H1 (cell line): ENCODE measurements around the gene CELF3. TPM values are rescaled to one million over a fixed set of nuclear protein-coding genes. Genes with fewer than 3 reads are reported as not detected.
"Not testable (repeated sequence)": the region's sequence is repeated elsewhere in the genome, so short reads cannot be mapped to it uniquely, and the experiment has no call there.

Source experiments
- CTCF ChIA-PET: fragments of 300-600 bp; sonication (Branson Sonifier 250); formaldehyde crosslinking; loops from one replicate; lab custom pipeline; 2021; ENCODE audit not compliant: partially characterized antibody; lab: Charles Lee
- POLR2A ChIA-PET: fragments of 300-600 bp; sonication (Branson Sonifier 250); formaldehyde crosslinking; loops from one replicate; lab custom pipeline; 2021; ENCODE audit warnings: inconsistent platforms; ENCODE audit not compliant: partially characterized antibody; lab: Charles Lee
- DNase-seq, 2 experiments: peaks; one replicate each; pipeline versions ENCODE4 v3.0.0 to v3.0.0-alpha.2; 2010 to 2022; ENCODE audit warnings: low spot score in 2 of 2, low read depth in 1 of 2, mixed read lengths in 1 of 2
- FAIRE-seq: peaks from 2 replicates; lab custom pipeline; 2011; peaks lifted over from hg19 to GRCh38; lab: Jason Lieb, UNC
- H2AFZ ChIP-seq: 2 replicates; pipeline ENCODE4 v1.8.1; 2012; ENCODE audit warnings: low read length, inconsistent platforms
- H2AK5ac ChIP-seq: 2 replicates; pipeline ENCODE4 v1.6.1; 2013; ENCODE audit warnings: low read depth, low read length
- H2BK120ac ChIP-seq: replicated peaks from 2 replicates; pipeline ENCODE3; 2013; ENCODE audit warnings: low read depth, low read length, inconsistent platforms
- H2BK12ac ChIP-seq: 2 replicates; pipeline ENCODE4 v1.6.1; 2013; ENCODE audit warnings: low read depth, low read length
- H2BK15ac ChIP-seq: 2 replicates; pipeline ENCODE4 v1.6.1; 2013; ENCODE audit warnings: low read length
- H2BK20ac ChIP-seq: 2 replicates; pipeline ENCODE4 v1.6.1; 2013; ENCODE audit warnings: low read length
- H2BK5ac ChIP-seq: 2 replicates; pipeline ENCODE4 v1.6.1; 2013; ENCODE audit warnings: low read depth, low read length
- H3K14ac ChIP-seq: 2 replicates; pipeline ENCODE4 v1.6.1; 2013; ENCODE audit warnings: inconsistent platforms; ENCODE audit not compliant: insufficient read length
- H3K18ac ChIP-seq: 2 replicates; pipeline ENCODE4 v1.6.1; 2013; ENCODE audit warnings: low read length; ENCODE audit errors: extremely low read depth
- H3K23ac ChIP-seq: 2 replicates; pipeline ENCODE4 v1.6.1; 2013; ENCODE audit warnings: inconsistent platforms; ENCODE audit not compliant: insufficient read length
- H3K23me2 ChIP-seq: 2 replicates; pipeline ENCODE4 v1.6.1; 2013; ENCODE audit warnings: low read depth, low read length
- H3K27ac ChIP-seq: 2 replicates; pipeline ENCODE4 v1.6.1; 2011; ENCODE audit warnings: low read depth, low read length, inconsistent platforms
- H3K27me3 ChIP-seq, 4 experiments: replicated peaks in 1 of 4; 1 replicate in 1 of 4; 2 replicates in 3 of 4; pipeline versions ENCODE4 v1.6.1 to v1.8.1; 2011 to 2013; ENCODE audit warnings: low read length in 3 of 4, mild to moderate bottlenecking in 3 of 4, inconsistent platforms in 2 of 4, mixed read lengths in 2 of 4, moderate library complexity in 1 of 4; ENCODE audit not compliant: control insufficient read depth in 3 of 4, insufficient read depth in 3 of 4; ENCODE audit errors: extremely low read depth in 1 of 4
- H3K36me3 ChIP-seq, 4 experiments: 2 replicates each; pipeline versions ENCODE4 v1.6.1 to v1.8.1; 2011 to 2013; ENCODE audit warnings: mild to moderate bottlenecking in 4 of 4, low read length in 3 of 4, moderate library complexity in 2 of 4, control low read depth in 1 of 4, inconsistent platforms in 1 of 4; ENCODE audit not compliant: insufficient read depth in 4 of 4, control insufficient read depth in 2 of 4
- H3K4ac ChIP-seq: replicated peaks from 2 replicates; pipeline ENCODE3; 2013; ENCODE audit warnings: low read length, low read depth, mixed read lengths, inconsistent platforms; ENCODE audit not compliant: insufficient read length
- H3K4me1 ChIP-seq, 4 experiments: replicated peaks in 1 of 4; 1 replicate in 1 of 4; 2 replicates in 3 of 4; pipeline versions ENCODE4 v1.6.1 to v1.8.1; 2011 to 2013; ENCODE audit warnings: low read length in 3 of 4, inconsistent platforms in 2 of 4, mixed read lengths in 1 of 4; ENCODE audit not compliant: insufficient read depth in 4 of 4, control insufficient read depth in 3 of 4
- H3K4me2 ChIP-seq, 2 experiments: 2 replicates each; pipeline versions ENCODE4 v1.6.1 to v1.8.1; 2011 to 2013; ENCODE audit warnings: low read depth in 2 of 2, low read length in 2 of 2, control low read depth in 1 of 2, inconsistent platforms in 1 of 2, mild to moderate bottlenecking in 1 of 2; ENCODE audit not compliant: insufficient read depth in 1 of 2
- H3K4me3 ChIP-seq, 4 experiments: fragments of 200-600, 300-600 bp in 1 of 4; sonication (generic), shearing (Covaris generic), sonication (Bioruptor Twin) in 1 of 4; 2 replicates each; pipeline versions ENCODE4 v1.5.1 to v1.8.1; 2011 to 2016; ENCODE audit warnings: low read length in 4 of 4, low read depth in 3 of 4, control low read depth in 2 of 4, inconsistent platforms in 2 of 4, mild to moderate bottlenecking in 2 of 4, mixed read lengths in 1 of 4, moderate library complexity in 1 of 4; ENCODE audit not compliant: insufficient read depth in 2 of 4; ENCODE audit errors: extremely low read depth in 1 of 4
- H3K56ac ChIP-seq: replicated peaks from 2 replicates; pipeline ENCODE3; 2013; ENCODE audit warnings: low read depth, mild to moderate bottlenecking, mixed read lengths, low read length, inconsistent platforms; ENCODE audit not compliant: insufficient read length
- H3K79me1 ChIP-seq: 2 replicates; pipeline ENCODE4 v1.6.1; 2013; ENCODE audit warnings: low read depth, low read length, control low read depth
- H3K79me2 ChIP-seq, 2 experiments: 2 replicates each; pipeline versions ENCODE4 v1.6.1 to v1.8.1; 2012 to 2013; ENCODE audit warnings: low read length in 2 of 2, mild to moderate bottlenecking in 2 of 2, inconsistent platforms in 1 of 2; ENCODE audit not compliant: insufficient read depth in 2 of 2, control insufficient read depth in 1 of 2
- H3K9ac ChIP-seq, 4 experiments: replicated peaks in 1 of 4; 1 replicate in 1 of 4; 2 replicates in 3 of 4; pipeline versions ENCODE4 v1.6.1 to v1.8.1; 2011 to 2013; ENCODE audit warnings: low read depth in 3 of 4, low read length in 3 of 4, control low read depth in 2 of 4, mild to moderate bottlenecking in 2 of 4, moderate library complexity in 2 of 4, inconsistent platforms in 1 of 4; ENCODE audit errors: extremely low read depth in 1 of 4
- H3K9me3 ChIP-seq, 2 experiments: 2 replicates each; pipeline versions ENCODE4 v1.6.1 to v1.8.1; 2012 to 2013; ENCODE audit warnings: mild to moderate bottlenecking in 2 of 2, moderate library complexity in 2 of 2, control low read depth in 1 of 2, inconsistent platforms in 1 of 2, low read depth in 1 of 2, low read length in 1 of 2, mixed read lengths in 1 of 2; ENCODE audit not compliant: insufficient read depth in 2 of 2
- H4K20me1 ChIP-seq, 2 experiments: replicated peaks in 1 of 2; 2 replicates each; pipeline versions ENCODE3 to v1.8.1; 2011 to 2013; ENCODE audit warnings: inconsistent platforms in 2 of 2, low read length in 2 of 2, mild to moderate bottlenecking in 1 of 2; ENCODE audit not compliant: insufficient read depth in 2 of 2, control insufficient read depth in 1 of 2
- H4K5ac ChIP-seq: 2 replicates; pipeline ENCODE4 v1.6.1; 2013; ENCODE audit warnings: low read length, low read depth, mixed read lengths, inconsistent platforms; ENCODE audit not compliant: insufficient read length
- H4K8ac ChIP-seq: 2 replicates; pipeline ENCODE4 v1.8.0; 2013; ENCODE audit warnings: mild to moderate bottlenecking, moderate library complexity, low read length, inconsistent platforms; ENCODE audit not compliant: insufficient read depth; ENCODE audit errors: extremely low read depth
- H4K91ac ChIP-seq: replicated peaks from 2 replicates; pipeline ENCODE3; 2013; ENCODE audit warnings: low read length, mixed read lengths, inconsistent platforms; ENCODE audit not compliant: insufficient read length
- RAD21 ChIP-seq, 2 experiments: IDR thresholded peaks in 1 of 2; conservative IDR thresholded peaks in 1 of 2; 2 replicates each; pipeline ENCODE4 v1.6.1; 2011; ENCODE audit warnings: low read depth in 2 of 2, low read length in 2 of 2, improper control_type of control experiment in 1 of 2, inconsistent platforms in 1 of 2, mild to moderate bottlenecking in 1 of 2, moderate library complexity in 1 of 2
- WGBS, 2 experiments: shearing (Covaris generic) in 1 of 2; methylation state at CpG; one replicate each; pipeline versions ENCODE4 v1.1.6 to v1.1.7; 2013 to 2015; ENCODE audit warnings: low lambda C conversion rate in 2 of 2, mixed read lengths in 2 of 2, inconsistent platforms in 1 of 2, low coverage in 1 of 2, missing lambda C conversion rate in 1 of 2; ENCODE audit not compliant: insufficient replicate concordance in 2 of 2, insufficient coverage in 1 of 2, insufficient read length in 1 of 2; ENCODE audit errors: extremely low coverage in 1 of 2, missing lambda C conversion rate in 1 of 2; 5-methylcytosine and 5-hydroxymethylcytosine counted together
- polyA plus RNA-seq, 7 experiments: library from polyadenylated mRNA; depleted of rRNA in 3 of 7; stranded (reverse) in 5 of 7; unstranded in 2 of 7; fragments of >200 nt in 5 of 7; fragments of 200-250 nt in 2 of 7; gene quantifications; 1 replicate in 5 of 7; 2 replicates in 1 of 7; 4 replicates in 1 of 7; pipeline versions ENCODE4 v1.2.1 to v1.2.3, GENCODE V29; 2011 to 2013; ENCODE audit warnings: missing spikeins in 2 of 7, mixed read lengths in 2 of 7
- total RNA-seq: library from RNA; stranded (reverse); fragmentation: NEBNext Ultra II Directional; extraction: Animal tissue kit (Norgen Biotek cat#: 25700); gene quantifications from 2 replicates; pipeline ENCODE4 v1.2.1, GENCODE V29; 2021

Gene CELF3
- total and polyA plus RNA-seq, 2 of the 8 experiments (the other 6 are each of a cell fraction or from before 2014, with no cell fraction given) = 0.34 to 1.2 TPM

DNA sequence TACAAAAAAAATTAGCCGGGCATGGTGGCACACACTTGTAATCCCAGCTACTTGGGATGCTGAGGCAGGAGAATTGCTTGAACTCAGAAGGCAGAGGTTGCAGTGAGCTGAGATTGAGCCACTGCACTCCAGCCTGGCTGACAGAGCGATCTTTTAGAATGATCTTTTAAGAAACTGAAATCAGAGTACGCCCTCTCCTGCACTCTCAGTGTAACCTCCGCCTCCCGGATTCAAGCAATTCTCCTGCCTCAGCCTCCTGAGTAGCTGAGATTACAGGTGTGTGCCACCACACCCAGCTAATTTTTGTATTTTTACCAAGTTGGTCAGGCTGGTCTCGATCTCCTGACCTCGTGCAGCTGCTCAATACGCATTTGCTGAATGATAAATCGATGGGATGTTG is 17.4 kb upstream of the CELF3 start:
- H2AK5ac ChIP-seq, H3K18ac ChIP-seq, H2BK20ac ChIP-seq, H3K4ac ChIP-seq, H3K4me2 ChIP-seq, H4K20me1 ChIP-seq, H3K36me3 ChIP-seq, H3K27me3 ChIP-seq, H3K14ac ChIP-seq, H3K56ac ChIP-seq, H2AFZ ChIP-seq, H3K9ac ChIP-seq, H3K23me2 ChIP-seq, H2BK120ac ChIP-seq, H4K8ac ChIP-seq, H3K27ac ChIP-seq, DNase-seq, FAIRE-seq, H2BK12ac ChIP-seq, H4K5ac ChIP-seq, H3K4me3 ChIP-seq, H3K23ac ChIP-seq, H2BK5ac ChIP-seq, H3K79me2 ChIP-seq, H3K79me1 ChIP-seq, H3K4me1 ChIP-seq, H4K91ac ChIP-seq, H2BK15ac ChIP-seq: not testable (repeated sequence)
- TF ChIP-seq RAD21 (IDR thresholded peaks at IDR 0.05 in 1 of 2, conservative IDR thresholded peaks at IDR 0.05 in 1 of 2; ENCODE audit: low read depth in 2 of 2, low read length in 2 of 2) = 0 out of 4 replicates have a peak, but pooled peaks of 1 of the 2 experiments have one; percentile 1
- H3K9me3 ChIP-seq = peaks cover 16 to 18% of the 10 kb centered on the region in 2 experiments
- ChIA-PET POLR2A (interaction anchor here (1.4 to 1.5 kb wide), 2 partner anchors 13 to 83 kb away, joined by 3 to 4 read pairs; partner anchors contain the start of gene RIIAD1), CTCF (interaction anchor here (0.6 to 4.5 kb wide), 23 partner anchors 7 to 205 kb away, joined by 3 to 90 read pairs (median 5); partner anchors contain the start of gene CELF3)
- WGBS, 2 experiments = 90% methylated on average over 9 of the region's 9 CpGs; no CpG with 5 or more reads in 1 of the 2 experiments
